HG03378 (cell line): Measurements from ENCODE around the gene ZNF697.
"Not testable (repeated sequence)": the region's sequence is repeated elsewhere in the genome, so short reads cannot be mapped to it uniquely, and the experiment has no call there.

Experiments used
- ATAC-seq: cut with Tn5 transposase; IDR thresholded peaks from one replicate; pipeline ENCODE4 v1.9.1; 2021; ENCODE audit warnings: mild to moderate bottlenecking, moderate library complexity; ENCODE audit not compliant: unreplicated experiment

Gene ZNF697

DNA sequence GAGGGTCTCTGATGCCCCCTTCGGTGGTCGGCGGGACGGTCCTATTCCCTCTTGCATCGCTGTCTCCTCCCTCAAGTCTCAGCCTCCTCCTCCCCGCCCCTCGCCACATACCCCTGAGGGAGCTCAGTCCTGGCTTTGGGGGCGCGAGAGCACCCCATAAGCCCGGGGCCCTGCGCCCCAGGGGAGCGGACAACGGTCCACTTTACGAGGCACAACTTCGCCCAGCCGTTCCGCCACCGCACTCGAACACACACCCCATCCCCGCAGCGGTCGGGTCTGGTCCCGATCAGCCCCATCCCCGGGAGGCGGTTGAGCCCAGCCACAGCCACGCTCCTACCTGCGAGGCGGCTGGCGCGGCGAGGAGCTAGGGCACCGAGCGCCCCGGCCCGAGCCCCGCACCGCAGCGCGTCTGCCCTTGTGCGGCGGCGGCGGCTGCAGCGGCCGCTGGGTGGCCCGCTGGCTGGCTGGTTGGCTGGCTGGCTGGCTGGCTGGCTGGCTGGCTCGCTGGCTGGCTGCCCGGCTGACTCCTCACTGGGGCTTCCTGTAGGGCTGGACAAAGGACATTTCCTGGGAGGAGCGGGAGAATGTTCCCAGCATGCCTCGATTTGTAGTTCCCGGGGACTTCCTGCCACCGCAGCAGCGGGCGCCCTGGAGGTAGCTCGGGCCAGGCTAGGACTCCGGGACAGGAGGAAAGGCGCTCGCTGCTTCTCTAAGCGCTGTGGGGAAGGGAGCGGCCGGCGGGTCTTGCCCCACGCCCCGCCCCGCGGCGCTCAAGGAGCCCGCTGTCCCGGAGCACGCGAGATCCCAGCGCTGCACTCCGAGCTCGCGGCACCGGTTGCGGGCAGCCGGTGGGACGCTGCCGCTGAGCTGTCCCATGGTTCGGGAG lies at the start of gene ZNF697:
TSS of gene ZNF697 (minus strand) at position 533 of the 886 bp plus-strand sequence. CDS start 22,166 bp downstream, outside the sequence.
- peak; percentile 55 for ATAC-seq

DNA sequence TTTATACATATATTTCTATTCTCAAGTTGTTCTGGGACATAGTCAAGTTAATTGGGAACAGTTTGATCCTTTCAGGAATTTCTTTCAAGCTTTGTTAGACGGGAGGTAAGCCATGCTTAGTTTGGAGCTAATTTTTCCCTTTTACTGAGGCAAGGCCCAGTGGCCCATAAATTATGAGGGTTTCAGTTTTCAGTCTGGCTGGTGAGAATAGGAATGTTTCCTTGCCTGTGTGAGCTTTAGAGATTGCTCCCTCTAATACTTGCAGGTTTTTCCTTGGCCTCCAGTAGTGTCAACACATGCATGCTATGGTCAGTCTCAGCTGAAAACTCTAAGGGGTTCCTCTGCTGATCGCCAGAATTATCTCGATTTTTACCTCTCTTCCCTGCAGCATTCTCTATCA lies 49.5 kb upstream of the ZNF697 start:
- ATAC-seq = no peak

DNA sequence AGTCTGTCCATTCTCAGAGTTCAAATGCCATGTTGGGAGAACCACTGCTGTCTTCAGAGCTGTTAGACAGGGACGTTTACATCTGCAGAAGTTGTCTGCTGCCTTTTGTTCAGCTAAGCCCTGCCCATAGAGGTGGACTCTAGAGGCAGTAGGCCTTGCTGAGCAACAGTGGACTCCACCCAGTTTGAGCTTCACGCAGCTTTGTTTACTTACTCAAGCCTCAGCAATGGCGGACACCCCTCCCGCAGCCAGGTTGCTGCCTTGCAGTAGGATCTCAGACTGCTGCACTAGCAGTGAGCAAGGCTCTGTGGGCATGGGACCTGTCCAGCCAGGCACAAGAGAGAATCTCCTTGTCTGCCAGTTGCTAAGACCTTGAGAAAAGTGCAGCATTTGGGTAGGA lies 48.8 kb upstream of the ZNF697 start:
- not testable (repeated sequence) for ATAC-seq

DNA sequence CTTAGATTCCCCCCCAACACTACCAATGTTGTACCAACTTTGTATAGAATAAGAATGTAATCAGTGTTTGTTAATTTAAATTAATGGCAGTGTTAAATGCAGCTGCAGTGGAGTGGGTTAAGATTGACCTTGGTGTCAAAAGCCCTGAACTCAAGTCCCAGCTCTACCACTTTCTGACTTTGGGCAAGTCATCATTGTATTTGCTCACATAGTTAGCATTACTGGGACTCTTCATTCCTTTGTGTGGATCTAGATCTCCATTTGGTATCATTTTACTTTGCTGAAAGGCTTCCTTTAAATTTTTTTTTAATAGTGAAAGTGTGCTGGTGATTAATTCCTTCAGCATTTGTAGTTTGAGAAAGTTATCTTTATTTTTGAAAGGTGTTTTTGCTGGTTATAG lies 41.4 kb upstream of the ZNF697 start:
- no peak for ATAC-seq

DNA sequence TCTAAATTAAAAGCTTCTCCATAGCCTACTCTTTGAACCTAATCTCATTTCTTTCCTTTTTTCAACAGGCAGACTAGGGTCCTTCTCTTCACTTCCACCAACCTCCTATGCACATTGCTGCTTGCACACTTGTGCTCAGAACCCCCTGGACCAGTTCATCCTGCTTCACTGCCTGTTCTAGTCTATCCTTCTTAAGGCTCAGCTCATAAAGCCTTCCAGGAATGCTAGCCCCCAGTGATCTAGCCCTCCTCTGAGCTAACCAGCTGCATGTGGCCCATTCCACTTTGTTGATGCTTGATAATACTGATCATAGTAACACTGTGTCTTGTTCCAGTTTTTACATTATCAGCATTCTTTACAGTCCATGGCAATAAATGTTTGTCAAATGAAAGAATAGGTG lies 40.7 kb upstream of the ZNF697 start:
- no peak for ATAC-seq

DNA sequence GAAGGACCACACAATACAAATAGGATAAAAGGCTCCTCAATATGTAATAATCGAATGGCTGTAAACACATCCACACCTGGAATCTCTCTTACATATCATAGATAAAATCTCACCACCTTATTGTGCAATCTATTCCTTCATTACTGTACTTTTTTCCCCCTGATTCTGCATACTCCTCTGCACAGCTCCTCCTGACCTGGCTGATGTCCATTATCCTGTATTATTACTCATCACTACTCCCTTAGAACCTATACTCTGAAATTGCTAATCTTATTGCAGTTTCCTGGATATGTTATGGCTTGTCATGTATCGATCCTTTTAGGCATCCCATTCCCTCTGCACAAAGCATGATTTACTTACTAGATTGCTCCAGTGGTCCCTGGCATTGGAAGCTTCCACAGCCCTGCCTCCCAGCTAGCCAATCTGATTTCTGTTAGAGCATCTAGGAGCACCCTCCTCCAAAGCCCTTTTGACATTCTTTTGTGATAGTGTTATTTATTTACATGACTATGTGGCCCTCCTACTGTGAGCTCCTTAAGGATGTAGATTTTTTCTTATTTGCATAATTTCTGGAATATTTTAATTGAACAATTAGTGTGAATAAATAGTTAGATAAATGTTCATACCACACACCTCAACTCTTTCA lies 39.5 kb upstream of the ZNF697 start:
- ATAC-seq = no peak

DNA sequence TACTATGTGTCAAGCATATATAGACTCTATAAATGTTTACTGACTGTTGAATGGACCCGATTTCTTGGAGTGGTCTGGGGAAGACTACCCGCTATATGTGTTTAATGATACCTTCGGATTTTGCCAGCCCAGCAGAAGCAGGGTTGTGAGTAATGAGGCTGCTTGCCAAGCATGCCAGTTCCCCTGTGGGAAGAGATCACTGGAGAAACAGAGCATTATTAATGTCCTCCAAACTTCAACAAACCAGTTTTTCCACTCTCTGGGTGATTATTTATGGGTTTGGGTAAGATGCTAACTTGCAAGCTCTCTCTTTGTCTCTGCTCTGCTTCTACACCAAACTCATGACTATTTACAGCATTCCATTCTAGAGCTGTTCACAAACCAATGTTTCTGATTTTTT lies 38.6 kb upstream of the ZNF697 start:
- no peak for ATAC-seq

DNA sequence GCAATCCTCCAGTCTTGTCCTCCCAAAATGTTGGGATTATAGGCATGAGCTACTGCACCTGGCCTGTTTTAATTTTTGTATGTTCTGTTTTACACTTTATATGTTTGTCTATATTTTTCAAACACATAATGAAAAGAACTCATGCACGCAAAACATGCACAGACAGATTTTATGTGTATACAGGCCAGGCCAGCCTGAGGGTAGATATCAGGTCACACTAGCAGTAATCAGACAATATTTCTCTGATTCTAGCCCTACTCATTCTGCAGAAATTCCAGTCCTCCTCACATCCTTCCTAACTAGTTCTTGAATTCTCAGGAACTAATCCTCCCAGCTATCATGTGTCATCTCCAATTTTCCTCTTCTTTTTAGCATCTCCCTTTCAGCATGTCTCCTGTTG lies 35.8 kb upstream of the ZNF697 start:
- no peak for ATAC-seq

DNA sequence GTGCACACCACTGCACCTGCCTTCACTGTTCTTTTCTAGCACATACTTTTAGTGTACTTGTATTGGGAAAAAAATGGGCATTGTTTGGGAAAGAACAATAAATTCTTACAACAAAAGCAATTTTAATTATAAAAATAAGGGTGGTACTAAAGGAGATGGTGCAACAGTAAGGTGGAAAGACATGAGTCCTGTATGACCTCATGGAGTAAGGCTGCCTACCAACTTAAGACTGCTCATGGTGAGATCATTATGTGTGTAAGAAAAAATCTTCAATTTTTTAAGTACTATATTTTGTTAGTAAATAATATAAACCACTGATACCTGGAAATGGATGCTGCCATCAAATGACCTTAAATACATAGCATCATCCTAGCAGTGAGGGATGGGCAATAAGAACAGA lies 34.1 kb upstream of the ZNF697 start:
- no peak for ATAC-seq

DNA sequence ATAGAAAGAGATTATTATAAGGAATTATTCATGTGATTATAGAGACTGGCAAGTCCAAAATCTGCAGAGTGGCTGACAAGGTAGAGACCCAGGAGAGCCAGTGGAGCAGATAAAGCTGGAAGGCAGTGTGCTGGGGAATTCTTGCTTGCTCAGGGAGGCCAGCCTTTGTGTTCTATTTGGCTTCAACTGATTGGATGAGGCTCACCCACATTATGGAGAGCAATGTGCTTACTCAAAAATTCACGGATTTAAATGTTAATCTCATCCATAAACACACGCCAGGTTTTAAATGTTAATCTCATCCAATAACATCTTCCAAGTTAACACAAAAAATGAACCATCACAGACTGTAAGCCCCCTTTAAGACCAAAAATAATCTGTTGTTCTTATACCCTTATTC lies 33.5 kb upstream of the ZNF697 start:
- ATAC-seq = no peak

DNA sequence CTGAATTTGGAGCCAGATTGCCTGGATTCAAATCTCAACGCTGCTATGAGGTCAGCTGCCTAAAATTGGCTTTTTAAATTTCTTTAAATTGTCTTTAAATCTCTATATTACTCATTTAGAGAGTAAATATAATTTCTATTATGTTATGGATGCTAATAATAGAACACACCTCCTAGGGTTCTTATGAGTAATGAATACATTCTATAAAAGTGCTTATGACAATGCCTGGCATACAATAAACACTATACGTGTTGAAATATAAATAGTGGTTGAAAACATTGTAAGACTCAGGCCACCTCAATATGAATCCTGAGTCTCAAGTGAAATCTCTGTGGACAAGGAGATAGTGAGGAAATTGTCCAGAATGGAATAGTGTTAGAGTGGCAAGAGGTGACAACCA lies 32.7 kb upstream of the ZNF697 start:
- no peak for ATAC-seq

DNA sequence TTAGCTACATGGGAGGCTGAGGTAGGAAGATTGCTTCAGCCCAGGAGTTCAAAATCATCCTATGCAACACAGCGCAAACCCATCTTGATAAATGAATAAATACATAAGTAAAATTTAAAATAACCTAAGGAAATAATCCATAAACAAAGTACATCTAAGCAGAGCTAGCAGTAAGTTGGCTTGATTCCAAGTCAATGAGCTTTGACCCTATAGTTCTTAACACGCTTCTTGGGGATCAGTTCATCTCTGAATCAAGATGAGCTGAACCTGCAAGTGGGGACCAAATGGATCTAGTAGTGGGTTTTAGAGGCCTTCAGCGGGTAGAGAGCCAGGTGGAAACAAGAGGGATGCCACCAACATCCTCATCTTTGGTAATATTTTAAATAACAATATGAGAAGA lies 32.1 kb upstream of the ZNF697 start:
- no peak for ATAC-seq

DNA sequence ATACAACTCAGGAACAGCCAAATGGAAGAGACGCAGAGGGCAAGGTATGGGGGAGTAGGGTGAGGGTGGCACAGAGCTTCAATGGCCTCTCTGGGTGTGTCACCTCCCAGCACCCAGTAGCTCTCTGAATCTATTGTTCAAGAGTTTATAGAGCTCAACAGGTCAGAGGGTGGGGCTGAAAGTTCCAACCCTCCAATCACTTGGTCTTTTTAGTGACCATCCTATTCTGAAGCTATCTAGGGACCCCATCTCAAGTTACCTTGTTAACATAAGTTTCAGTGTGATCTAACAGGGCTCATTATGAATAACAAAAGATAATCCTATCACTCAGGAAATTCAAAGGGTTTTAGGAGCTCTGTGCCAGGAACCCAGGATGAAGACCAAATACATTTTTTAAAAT lies 31.2 kb upstream of the ZNF697 start:
- no peak for ATAC-seq

DNA sequence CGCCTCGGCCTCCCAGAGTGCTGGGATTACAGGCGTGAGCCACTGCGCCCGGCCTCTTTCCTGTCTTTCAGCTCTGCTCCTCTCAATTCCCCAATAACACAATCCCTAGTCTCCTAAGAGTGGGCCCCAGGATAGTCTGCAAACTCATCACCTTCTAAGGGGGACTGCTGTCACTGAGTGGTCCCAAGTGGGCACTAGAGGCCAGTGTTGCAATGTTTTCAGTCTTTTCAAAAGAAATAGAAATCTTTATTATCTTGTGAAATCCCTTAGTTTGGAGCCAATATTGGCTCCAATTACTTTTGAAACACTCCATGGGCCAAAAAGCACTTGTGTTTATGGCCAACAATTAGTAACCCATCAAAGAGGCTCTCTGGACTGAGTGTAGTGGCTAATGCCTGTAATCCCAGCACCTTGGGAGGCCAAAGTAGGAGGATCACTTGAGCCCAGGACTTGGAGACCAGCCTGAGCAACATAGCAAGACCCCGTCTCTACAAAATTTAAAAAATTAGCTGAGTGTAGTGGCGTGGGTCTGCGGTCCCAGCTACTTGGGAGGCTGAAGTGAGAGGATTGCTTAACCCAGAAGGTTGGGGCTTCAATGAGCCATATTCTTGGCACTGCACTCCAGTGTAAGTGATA lies 28.6 kb upstream of the ZNF697 start:
- ATAC-seq = no peak

DNA sequence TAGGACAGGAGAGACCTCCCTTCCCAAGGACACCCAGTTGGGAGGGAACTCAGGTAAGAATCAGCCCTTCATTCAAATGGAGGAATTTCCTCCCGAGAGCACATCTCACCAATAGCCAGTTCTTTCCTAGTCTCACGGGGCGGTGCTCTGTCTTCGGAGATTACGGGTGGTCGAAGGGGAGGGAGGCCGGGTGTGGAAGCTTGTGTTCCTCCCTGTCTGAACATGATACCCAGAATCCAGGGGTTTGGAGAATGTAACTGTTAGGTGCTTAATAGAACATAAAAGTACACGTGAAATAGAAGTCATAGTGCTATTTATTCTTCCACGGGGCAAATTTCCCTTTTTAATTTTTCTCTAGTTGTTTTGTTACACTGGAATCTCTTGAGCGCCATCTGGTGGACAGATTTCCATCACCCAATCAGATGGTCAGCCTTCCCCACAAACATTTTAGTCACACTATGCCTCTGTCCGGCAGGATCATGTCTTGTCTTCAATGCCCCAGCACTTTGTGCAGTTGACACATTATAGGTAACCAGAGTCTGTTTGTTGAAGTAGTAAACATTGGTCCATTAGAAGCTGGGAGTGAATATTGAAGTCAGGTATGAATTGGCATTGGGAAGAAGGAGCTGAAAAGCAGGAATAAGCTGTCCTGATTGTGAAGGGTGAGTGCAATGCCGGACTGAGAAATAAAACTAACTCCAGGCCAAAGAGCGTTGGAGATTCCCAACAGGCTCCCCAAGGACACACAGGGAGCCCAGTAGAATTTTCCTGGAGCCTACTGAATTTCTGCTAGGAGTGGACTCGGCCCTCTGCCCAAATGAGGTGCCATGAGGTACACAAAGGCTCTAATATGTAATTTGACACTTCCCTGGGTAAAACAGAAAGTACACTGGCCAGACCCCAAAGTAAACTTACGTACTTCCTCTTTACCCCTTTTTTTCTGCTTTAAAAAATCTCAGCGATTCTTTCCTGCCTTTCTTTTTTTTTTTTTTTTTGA lies 27.6 kb upstream of the ZNF697 start:
- ATAC-seq = peak; percentile 75

DNA sequence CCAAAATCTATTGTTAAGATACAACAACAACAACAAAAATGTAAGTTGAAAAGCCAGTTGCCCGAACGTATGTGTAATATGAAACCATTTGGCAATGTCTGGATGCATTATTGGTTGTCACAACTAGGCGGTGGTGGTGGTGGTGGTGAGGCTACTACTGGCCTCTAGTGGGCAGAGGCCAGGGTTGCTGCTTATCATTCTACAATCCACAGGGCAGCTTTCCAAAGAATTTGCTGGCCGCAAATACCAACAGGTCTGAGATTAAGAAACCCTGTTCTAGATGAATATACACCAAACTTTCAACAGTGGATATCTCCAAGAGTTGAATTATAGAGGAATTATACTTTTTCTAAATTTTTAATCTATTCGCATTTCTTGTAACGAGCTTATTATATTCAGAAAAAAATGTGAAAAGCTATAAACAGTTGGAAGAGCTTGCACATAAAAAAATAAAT lies 26.8 kb upstream of the ZNF697 start:
- ATAC-seq = no peak

DNA sequence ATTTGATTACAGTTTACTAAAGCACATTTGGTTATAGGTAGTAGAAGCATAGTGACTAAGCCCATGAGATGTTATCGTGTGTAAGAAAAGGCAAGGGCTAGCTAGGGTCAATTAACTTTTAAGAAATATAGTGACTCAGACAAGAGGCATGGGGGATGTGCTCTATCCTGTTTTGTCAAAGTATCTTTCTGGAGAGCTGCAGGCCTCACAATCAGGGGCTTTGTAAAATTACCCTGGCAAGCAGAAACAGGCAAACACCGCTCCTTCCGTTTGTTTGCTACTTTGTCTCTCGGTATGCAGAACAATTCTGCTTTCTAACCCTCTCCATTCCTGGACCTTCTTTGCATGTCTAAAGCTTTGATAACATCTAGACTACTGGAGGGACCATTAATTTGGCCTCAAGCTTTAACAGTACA lies 26.1 kb upstream of the ZNF697 start:
- no peak for ATAC-seq

DNA sequence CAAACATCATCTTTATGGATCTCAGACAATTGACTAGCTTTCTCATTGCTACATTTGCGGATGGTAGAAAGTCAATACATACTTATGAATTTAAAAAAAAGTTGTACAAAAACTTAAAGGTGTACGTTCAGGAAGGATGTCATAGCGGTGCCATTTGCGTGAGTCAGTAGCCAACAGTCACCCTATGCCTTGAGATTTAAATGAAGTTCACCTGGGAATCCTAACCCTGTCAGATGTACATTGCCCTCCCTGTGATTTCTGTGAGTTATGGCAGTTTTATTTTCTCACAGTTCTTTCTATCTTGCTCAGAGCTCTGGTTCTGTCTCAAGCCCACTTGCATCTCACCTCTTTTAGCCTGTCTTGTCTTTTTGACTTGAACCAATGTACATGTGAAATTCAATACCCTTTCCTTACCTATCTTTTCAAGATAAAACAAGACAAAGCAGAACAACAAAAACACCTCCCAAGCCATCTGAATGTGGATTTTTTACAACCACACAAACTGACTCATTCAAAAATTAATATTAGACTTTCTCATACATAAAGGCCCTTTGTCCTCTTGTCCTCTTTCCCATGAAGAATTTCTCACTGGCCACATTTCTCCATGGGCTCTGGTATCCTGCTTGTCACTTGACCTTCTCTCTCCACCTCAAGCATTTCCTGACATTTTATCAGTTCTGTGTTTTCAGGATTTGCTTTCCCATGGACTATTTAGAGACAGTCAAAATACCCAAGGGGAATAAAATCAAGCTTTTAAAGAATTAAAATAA lies 25.3 kb upstream of the ZNF697 start:
- no peak for ATAC-seq

DNA sequence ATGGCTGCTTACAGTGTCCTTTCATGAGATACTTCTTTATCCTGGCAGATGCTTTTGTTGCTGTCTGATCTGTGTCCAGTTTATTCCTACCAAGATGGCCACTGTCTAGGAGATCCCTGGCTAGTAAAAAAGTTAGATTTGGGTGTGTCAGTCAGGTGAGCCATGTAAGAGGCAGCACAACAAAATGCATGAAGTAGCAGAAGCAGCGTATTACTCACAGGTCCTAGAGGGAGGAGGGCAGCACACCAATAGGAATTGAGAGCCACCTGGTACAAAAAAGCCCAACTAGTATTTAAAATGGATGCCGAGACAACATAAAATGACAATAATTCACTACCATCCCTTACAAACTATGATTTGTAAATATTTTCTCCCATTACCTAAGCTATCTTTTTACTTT lies 22.8 kb upstream of the ZNF697 start:
- no peak for ATAC-seq

DNA sequence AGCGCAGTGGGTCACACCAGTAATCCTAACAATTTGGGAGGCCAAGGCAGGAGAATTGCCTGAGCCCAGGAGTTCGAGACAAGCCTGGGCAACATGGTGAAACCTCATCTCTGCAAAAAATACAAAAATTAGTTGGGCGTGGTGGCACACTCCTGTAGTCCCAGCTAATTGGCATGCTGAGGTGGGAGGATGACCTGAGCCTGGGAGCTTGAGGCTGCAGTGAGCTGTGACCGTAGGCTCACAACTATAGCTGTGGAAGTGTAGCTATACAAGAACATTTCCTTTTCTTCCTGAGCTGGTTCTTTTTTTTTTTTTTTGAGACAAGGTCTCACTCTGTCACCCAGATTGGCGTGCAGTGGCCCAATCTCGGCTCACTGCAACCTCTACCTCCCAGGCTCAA lies 19.1 kb upstream of the ZNF697 start:
- no peak for ATAC-seq
